ENCODE data around the gene NASP. TPM values are rescaled to one million over a fixed set of nuclear protein-coding genes. Genes with fewer than 3 reads are reported as not detected.

Gene NASP
- total RNA-seq, 2 donors from 2014 or later = 145 to 291 TPM

DNA sequence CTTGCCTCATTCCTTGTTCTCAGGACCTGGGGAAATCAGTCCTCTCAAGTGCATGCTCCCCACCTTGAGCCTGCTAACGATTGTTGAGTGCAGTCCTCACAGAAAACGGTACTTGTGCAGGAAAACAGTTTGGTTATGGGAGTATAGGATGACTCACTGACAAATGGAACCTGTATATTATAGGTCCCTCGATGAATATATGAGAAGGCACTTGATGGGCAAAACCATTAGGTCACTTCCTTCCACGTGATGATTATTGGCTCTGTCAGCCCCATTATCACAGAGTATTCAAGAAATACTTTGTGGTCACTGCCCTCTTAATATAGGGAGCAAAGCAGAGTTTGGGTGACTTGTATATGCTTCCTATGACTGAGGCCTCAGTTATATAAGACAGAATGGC is 33.8 kb downstream of the NASP start:
- Mint-ChIP-seq H3K4me3 (no peak overlapping the region), H3K36me3 (peaks cover 25% of the 10 kb centered on the region), H3K27me3 (no peaks in the 10 kb centered on the region), H3K9me3 (no peaks in the 10 kb centered on the region), H3K4me1 (ENCODE audit: low read depth in 2 of 2) (no peaks in the 10 kb centered on the region), H3K27ac (peak overlapping the region in 1 of 2 donors; percentile 29)
- ATAC-seq = no peak
- no peak for DNase-seq (ENCODE audit: low spot score)

DNA sequence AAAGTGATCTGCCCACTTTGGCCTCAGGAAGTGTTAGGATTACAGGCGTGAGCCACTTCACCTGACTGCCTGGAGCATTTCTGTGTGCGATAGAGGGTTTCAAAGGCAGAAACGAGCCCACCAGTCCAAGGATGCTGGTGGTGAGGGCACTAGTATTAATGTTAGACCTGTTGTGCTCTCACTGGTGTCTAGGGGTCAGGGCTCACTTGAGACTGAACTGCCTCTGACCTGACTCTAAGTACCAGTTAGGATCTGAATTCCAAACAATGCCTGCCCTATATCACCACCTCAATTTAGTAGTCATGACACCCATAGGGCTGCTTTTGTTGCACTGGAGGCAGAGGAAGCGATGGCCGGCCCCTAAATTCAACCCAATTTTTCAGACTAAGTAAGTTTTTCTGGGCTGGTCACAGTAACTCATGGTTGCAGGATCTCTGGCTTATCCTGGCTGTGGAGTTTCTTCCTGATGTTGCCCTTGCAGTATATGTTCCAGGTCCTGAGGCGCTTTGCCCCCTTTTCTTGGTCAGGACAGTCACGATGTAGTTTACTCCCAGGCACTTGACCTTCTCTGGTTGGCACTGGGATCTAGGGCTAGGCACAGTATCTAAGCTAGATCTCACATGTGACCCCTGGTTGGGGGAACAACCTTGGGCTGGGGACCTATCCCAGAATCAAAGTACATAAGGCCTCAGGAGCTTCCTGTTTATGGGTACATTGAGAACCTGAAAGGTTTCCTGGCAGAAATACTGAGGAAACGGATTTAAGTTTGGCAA is 35.5 kb downstream of the NASP start:
- Mint-ChIP-seq H3K27me3 (no peaks in the 10 kb centered on the region), H3K4me3 (no peak overlapping the region), H3K27ac (no peak overlapping the region), H3K4me1 (ENCODE audit: low read depth in 2 of 2) (no peaks in the 10 kb centered on the region), H3K36me3 (peaks cover 20% of the 10 kb centered on the region), H3K9me3 (no peaks in the 10 kb centered on the region)
- no peak for DNase-seq (ENCODE audit: low spot score)
- ATAC-seq = no peak

DNA sequence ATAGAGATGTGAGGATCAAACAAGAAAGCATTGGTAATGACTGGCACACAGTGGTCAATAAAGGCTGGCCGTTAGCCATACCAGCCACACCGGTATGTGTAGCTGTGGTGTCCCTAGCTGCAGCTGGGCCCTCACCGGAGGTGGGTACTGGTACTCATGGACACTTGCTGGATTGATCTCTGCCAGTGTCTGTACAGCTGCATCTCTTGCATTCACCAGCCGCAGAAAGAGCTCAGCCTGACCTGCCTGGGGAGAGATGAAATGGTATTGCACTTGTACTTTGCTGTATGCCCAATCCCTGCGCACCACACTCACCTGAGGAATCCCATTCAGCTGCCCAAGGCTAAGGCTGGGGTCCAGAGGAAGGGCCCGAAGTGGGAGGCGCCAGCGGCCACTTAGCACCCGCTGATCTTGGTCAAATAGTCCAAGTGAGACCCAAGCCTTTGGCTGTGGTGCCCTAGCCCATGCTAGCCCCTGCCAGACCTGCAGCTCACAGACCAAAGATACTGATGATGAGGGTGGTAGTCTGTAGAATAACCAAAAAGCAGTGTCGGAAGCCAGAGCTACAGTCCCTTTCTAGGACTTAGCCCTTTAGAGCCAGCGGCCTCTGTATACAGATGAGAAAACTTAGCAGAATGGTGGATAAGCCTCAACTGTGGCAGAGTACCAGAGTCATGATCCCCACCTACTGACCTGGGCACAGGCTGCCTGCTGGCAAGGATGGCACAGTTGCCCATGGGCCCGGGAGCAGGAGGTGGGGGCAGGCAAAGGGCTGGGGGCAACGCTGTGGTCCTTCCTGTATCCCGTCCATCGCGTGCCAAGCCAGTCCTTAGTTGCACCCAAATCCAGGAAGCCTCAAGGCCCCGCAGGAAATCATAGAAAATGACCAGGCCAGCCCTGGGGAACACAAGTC is 37.0 kb downstream of the NASP start:
- ATAC-seq = peak; percentile 25 to 48
- no peaks in the 10 kb centered on the region for H3K9me3 Mint-ChIP-seq

DNA sequence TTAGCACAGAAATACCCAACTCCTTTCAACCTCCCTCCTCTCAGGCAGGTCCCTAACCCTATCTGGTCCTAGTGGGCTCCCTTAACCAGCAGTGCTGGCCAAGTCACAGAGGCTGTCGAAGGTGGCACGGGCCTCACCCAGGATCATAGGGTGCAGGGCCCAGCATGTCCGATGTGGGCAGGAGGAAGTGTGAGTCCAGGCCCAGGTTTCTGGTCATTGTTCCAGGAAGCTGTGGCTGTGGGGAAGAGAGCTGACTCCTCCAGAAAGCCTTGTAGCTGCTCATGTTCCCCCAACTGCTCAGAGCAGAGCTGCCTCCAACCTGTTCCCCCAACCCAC is 37.6 kb downstream of the NASP start:
- Mint-ChIP-seq H3K27me3 (no peaks in the 10 kb centered on the region), H3K36me3 (peaks cover 10% of the 10 kb centered on the region), H3K9me3 (no peaks in the 10 kb centered on the region), H3K27ac (no peak overlapping the region), H3K4me3 (no peak overlapping the region), H3K4me1 (ENCODE audit: low read depth in 2 of 2) (no peaks in the 10 kb centered on the region)
- peak; percentile 29 to 40 for ATAC-seq
- no peak for DNase-seq (ENCODE audit: low spot score)

More for the DNA sequence above, 37.0 kb downstream of the NASP start:
- H3K27me3 Mint-ChIP-seq = no peaks in the 10 kb centered on the region
- H3K4me3 Mint-ChIP-seq = no peak overlapping the region
- DNase-seq (ENCODE audit: low spot score) = no peak
- no peaks in the 10 kb centered on the region for H3K4me1 Mint-ChIP-seq (ENCODE audit: low read depth in 2 of 2)
- peak overlapping the region in 1 of 2 donors; percentile 48 for H3K27ac Mint-ChIP-seq
- H3K36me3 Mint-ChIP-seq = peaks cover 14% of the 10 kb centered on the region

DNA sequence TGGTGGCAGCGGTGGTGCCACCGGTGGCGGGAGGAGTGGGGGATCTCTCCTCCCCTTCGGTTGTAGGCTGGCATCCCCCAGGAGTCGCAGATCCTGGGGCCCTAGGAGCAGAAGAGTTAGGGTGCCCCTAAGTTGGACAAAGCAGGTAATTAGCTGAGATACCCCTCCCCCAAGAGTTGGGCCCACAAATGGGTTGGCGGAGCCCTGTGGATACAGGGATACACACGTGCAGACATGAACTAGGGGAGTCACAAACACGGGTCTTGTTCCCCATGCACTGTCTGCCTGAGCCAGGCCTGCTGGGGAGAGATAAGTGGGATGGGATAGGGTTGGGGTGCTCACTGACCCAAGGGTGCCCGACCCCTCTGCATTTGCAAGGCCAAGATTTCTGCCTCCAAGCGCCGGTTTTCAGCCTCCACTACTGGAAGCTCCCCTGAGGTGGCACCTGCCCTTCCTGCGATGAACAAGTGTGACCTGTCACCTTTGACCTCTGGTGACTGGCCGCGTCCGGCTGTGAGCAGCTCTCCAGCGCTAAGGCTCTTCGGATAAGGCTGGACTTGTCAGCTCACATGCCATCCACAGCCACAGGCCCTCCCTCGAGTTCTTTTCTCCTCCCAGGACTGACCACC is 38.2 kb downstream of the NASP start:
- Mint-ChIP-seq H3K4me1 (ENCODE audit: low read depth in 2 of 2) (no peaks in the 10 kb centered on the region), H3K36me3 (peaks cover 8% of the 10 kb centered on the region), H3K27me3 (no peaks in the 10 kb centered on the region), H3K27ac (no peak overlapping the region), H3K4me3 (no peak overlapping the region), H3K9me3 (no peaks in the 10 kb centered on the region)
- ATAC-seq (peak in 1 of 2 donors; percentile 7), DNase-seq (ENCODE audit: low spot score) (no peak)

DNA sequence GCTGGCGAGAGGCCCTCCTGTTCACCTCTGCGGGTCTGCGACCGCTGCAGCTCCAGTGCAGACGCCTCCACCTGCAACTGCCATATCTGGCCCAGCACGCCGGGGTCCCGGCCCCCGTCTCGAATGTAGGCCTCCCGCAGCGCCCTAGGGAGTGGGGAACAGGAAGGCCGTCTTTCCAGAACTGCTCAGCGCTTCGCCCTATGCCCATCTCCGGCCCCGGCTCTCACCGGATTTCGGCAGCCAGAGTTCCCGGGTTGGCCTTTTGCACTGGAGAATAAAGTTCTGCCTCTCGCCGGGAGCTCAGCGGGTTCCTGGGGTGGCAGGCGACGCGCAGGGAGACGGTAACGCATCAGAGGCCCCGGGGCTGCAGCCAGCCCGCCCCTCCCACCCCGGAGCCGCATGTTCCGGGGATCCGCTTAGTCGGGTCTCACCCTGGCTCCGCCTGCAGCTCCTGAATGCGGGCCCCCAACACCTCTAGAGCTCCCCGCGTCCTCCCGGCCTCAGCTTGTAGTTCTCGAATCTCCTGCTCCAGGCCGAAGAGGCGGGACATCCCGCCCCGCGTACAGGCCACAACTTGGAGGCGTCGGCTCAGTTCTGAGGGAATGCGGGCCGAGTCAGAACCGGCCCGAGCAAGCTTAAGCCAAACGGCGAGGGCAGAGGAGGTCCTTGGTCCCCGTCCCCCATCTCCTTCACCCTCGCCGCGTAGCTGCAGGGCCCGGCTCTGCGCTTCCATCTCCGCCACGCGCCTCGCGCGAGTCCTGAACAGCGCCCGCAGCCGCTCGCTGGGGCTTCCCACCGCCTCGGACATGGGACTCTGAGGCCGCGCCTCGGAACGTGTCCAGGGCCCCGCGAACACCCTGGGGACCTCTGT is 38.9 kb downstream of the NASP start:
- Mint-ChIP-seq H3K27ac (peak overlapping the region in 1 of 2 donors; percentile 51), H3K4me3 (no peak overlapping the region), H3K4me1 (ENCODE audit: low read depth in 2 of 2) (no peaks in the 10 kb centered on the region), H3K27me3 (no peaks in the 10 kb centered on the region), H3K36me3 (peaks cover 4% of the 10 kb centered on the region), H3K9me3 (no peaks in the 10 kb centered on the region)
- DNase-seq (ENCODE audit: low spot score) = no peak
- ATAC-seq = peak in 1 of 2 donors; percentile 1

DNA sequence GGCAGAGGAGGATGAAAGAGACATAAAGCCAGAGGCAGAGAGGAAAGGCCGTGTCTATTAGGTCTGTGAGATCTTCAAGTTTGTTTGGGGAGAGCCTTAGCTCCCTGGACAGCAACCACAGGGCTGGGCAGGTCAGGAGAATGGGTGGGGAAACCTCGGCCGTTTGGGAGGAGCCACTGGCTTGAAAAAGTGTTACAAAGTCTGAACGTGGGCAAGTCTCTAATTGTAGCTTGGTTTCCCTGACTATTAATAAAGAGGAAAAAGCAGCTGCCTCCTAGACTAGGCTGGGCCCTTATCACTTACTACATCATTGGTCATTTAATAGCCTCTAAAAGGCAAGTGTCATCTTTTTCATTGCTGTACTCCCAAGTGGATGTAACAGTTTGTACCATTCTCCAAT is 40.1 kb downstream of the NASP start, which contains the start of gene CCDC17:
Gene CCDC17, minus strand, starts transcription at position 83 of the 400 bp plus-strand sequence. CDS start 145 bp downstream, outside the sequence.
- H3K27ac Mint-ChIP-seq = peak within 1 kb of the TSS; percentile 10 to 51
- ATAC-seq (no peak), DNase-seq (ENCODE audit: low spot score) (no peak)

DNA sequence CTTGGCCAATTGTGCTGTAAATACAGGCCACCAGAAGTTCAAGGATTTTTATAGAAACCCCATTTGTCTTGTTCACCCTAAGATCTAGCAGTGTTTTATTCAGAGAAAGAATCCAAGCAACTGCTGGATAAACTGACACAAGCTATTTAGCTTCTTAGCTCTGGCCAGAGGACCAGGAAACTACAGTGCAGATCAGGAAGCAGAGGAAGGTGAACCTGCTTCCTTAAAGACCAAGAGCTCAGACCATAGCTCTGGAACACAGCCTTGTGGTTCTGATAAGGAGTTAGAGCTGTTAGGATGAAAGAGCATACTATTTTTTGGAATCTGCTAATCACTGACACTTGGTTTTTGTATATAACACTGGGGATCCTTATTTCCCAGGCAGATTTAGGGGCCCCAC is 45.2 kb downstream of the NASP start:
- ATAC-seq (no peak), DNase-seq (ENCODE audit: low spot score) (no peak)
- Mint-ChIP-seq H3K4me1 (ENCODE audit: low read depth in 2 of 2) (no peaks in the 10 kb centered on the region), H3K27me3 (no peaks in the 10 kb centered on the region), H3K4me3 (no peak overlapping the region), H3K9me3 (no peaks in the 10 kb centered on the region), H3K27ac (no peak overlapping the region), H3K36me3 (peaks cover 25% of the 10 kb centered on the region)

More for the DNA sequence above, 40.1 kb downstream of the NASP start, which contains the start of gene CCDC17:
- Mint-ChIP-seq H3K4me1 (ENCODE audit: low read depth in 2 of 2) (no peaks in the 10 kb centered on the region), H3K4me3 (no peak within 1 kb of the TSS), H3K27me3 (no peaks in the 10 kb centered on the region), H3K36me3 (no peaks in the 10 kb centered on the region), H3K9me3 (no peaks in the 10 kb centered on the region)

DNA sequence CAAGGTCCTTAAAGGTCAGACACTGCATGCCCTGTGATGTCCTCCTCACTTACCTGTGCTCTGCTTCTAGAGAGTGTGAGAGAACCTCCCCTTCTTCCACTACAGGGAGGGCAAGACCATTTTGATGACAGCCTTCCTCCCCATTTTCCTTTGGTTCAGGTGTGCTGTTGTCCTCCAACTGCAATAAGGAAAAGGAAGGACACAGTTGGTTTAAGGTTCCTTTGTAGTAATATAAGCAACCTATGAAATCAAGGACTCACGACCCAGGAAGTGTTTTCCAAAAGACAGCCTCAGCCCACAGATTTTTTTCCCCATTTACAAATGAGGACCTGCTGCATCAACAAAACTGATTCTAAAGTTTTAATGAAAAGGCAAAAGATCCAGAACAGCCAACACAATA is 46.6 kb downstream of the NASP start:
- Mint-ChIP-seq H3K9me3 (no peaks in the 10 kb centered on the region), H3K27me3 (no peaks in the 10 kb centered on the region), H3K27ac (peak overlapping the region in 1 of 2 donors; percentile 45), H3K4me3 (no peak overlapping the region), H3K4me1 (ENCODE audit: low read depth in 2 of 2) (no peaks in the 10 kb centered on the region), H3K36me3 (peaks cover 25% of the 10 kb centered on the region)
- DNase-seq (ENCODE audit: low spot score) (no peak), ATAC-seq (no peak)

DNA sequence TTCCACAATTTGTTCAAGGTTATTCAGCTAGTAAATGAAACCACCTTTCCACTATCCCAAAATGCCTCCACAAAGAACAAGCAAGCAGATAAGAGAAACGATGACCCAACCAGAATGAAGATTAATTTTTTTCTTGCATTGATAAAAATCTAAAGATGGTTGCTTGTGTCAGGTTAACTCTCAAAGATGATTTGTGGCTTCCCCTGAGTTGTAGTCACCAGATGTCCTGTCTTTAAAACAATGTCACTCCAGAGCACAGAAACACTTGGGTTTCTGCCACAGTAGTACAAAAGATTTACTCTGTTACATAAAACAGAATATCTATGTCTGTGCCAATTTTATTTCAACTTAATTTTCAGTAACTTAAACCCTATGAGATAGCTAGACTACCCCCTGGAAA is 51.4 kb downstream of the NASP start:
- Mint-ChIP-seq H3K4me3 (no peak overlapping the region), H3K9me3 (no peaks in the 10 kb centered on the region), H3K36me3 (peaks cover 24% of the 10 kb centered on the region), H3K27me3 (no peaks in the 10 kb centered on the region), H3K4me1 (ENCODE audit: low read depth in 2 of 2) (no peaks in the 10 kb centered on the region), H3K27ac (no peak overlapping the region)
- no peak for ATAC-seq
- DNase-seq (ENCODE audit: low spot score) = no peak

DNA sequence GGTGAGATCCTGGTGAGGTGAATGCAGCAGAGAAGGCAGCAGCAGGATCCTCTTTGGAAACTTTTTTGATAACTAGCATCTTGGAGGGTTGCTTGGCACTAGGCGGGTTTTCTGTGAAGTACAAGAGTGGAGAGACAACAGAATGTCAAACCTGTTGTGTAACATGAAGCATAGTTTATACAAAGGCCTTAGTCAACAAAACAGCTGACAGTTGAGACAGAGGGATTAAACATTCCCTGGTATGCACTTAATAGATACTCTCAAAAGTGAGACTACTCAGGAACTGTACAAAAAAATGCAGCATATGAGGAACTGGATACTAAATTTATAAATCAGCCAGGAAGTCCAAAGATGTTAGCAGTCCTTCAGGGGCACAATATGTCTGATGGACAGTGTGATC is 56.5 kb downstream of the NASP start:
- no peaks in the 10 kb centered on the region for H3K4me1 Mint-ChIP-seq (ENCODE audit: low read depth in 2 of 2)

DNA sequence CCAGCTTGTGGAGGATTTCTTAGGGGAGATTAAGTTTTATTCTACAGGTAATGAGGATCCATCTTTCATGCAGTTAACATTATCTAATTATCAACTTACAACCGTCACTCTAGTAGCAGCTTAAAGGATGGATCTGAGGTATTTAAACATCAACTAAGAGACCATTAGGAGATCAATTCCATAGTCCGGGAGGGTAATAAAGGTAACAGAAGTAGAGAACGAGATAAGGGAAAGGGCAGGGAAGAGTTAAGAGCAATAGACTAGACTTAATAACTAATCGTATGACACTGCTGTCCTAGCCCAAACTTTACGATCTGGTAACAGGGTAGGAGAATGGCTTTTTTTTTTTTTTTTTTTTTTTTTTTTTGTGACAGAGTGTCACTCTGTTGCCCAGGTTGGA is 59.5 kb downstream of the NASP start:
- H3K4me3 Mint-ChIP-seq = no peak overlapping the region
- H3K27me3 Mint-ChIP-seq = no peaks in the 10 kb centered on the region
- peaks cover 4% of the 10 kb centered on the region in 2 donors for H3K4me1 Mint-ChIP-seq (ENCODE audit: low read depth in 2 of 2)
- H3K27ac Mint-ChIP-seq = no peak overlapping the region
- no peak for DNase-seq (ENCODE audit: low spot score)
- H3K9me3 Mint-ChIP-seq = no peaks in the 10 kb centered on the region
- ATAC-seq = no peak
- peaks cover 12% of the 10 kb centered on the region for H3K36me3 Mint-ChIP-seq

More for the DNA sequence above, 56.5 kb downstream of the NASP start:
- Mint-ChIP-seq H3K9me3 (no peaks in the 10 kb centered on the region), H3K27ac (no peak overlapping the region), H3K27me3 (no peaks in the 10 kb centered on the region), H3K4me3 (no peak overlapping the region), H3K36me3 (peaks cover 7% of the 10 kb centered on the region)
- no peak for ATAC-seq
- no peak for DNase-seq (ENCODE audit: low spot score)

DNA sequence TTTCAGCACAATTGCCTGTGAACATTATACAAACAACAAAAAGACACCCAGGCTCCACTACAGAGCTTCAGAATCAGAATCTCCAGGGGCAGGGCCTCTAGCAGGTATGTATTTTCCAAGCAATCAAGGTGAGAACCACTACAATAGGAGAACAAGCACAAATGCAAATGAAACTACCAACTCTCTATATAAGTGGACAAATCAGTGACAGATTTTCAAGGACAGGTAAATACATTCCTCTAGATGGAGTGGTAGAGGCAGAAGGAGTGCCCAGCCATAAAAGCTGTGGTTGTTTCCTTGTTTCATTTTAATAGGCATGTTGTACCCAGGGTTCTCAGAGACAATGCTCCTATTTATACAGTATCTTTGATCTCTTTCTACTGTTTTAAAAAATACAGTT is 60.1 kb downstream of the NASP start:
- H3K36me3 Mint-ChIP-seq = peaks cover 12% of the 10 kb centered on the region

More for the DNA sequence above, 60.1 kb downstream of the NASP start:
- no peak overlapping the region for H3K27ac Mint-ChIP-seq
- ATAC-seq (no peak), DNase-seq (ENCODE audit: low spot score) (no peak)
- H3K4me3 Mint-ChIP-seq = no peak overlapping the region
- H3K27me3 Mint-ChIP-seq = no peaks in the 10 kb centered on the region
- no peaks in the 10 kb centered on the region for H3K9me3 Mint-ChIP-seq
- H3K4me1 Mint-ChIP-seq (ENCODE audit: low read depth in 2 of 2) = peaks cover 4 to 5% of the 10 kb centered on the region in 2 donors

Measured in natural killer cell treated with Interleukin-12 subunit alpha and Interleukin-12 subunit beta and Interleukin-15 and Interleukin-18, amount 100 ng/mL, for 72 hours (primary cell).